Measurements from ENCODE around the gene HLA-DRA.

Gene HLA-DRA

GRCh38 chr6:32439602-32440214, at the start of gene HLA-DRA:
Gene HLA-DRA (plus strand): TSS chr6:32439887. CDS start chr6:32439951, 64 bp downstream.
- TF ChIP-seq EP300 (IDR thresholded peaks at IDR 0.05; ENCODE audit: borderline replicate concordance) (no peak), CREB1 (IDR thresholded peaks at IDR 0.05; ENCODE audit: low read depth) (peak; percentile 88), TAF1 (IDR thresholded peaks at IDR 0.05; ENCODE audit: low read depth) (no peak), EGR1 (IDR thresholded peaks at IDR 0.05) (no peak), TEAD4 (IDR thresholded peaks at IDR 0.05) (no peak), REST (IDR thresholded peaks at IDR 0.05; ENCODE audit: low read depth) (no peak), TCF12 (IDR thresholded peaks at IDR 0.05; ENCODE audit: low read depth) (no peak), ZBTB7A (IDR thresholded peaks at IDR 0.05; ENCODE audit: low read depth) (no peak)

- TF ChIP-seq EP300 (IDR thresholded peaks at IDR 0.05; ENCODE audit: borderline replicate concordance) (no peak), FOXM1 (IDR thresholded peaks at IDR 0.05; ENCODE audit: borderline replicate concordance, low read depth) (no peak), USF1 (IDR thresholded peaks at IDR 0.05) (no peak), CREB1 (IDR thresholded peaks at IDR 0.05; ENCODE audit: low read depth) (no peak), MAX (IDR thresholded peaks at IDR 0.05) (no peak)
Measured at GRCh38 chr6:32391505-32391904, 48.2 kb upstream of the HLA-DRA start.

- no peak for TF ChIP-seq ZBTB7A (IDR thresholded peaks at IDR 0.05; ENCODE audit: low read depth)
Measured at GRCh38 chr6:32393665-32394420, 45.8 kb upstream of the HLA-DRA start.

GRCh38 chr6:32396028-32396427, 43.7 kb upstream of the HLA-DRA start:
- TF ChIP-seq FOXM1 (IDR thresholded peaks at IDR 0.05; ENCODE audit: borderline replicate concordance, low read depth) (no peak), RAD21 (IDR thresholded peaks at IDR 0.05; ENCODE audit: low read depth) (no peak), TCF12 (IDR thresholded peaks at IDR 0.05; ENCODE audit: low read depth) (no peak), TEAD4 (IDR thresholded peaks at IDR 0.05) (no peak), MAX (IDR thresholded peaks at IDR 0.05) (no peak), NFIC (IDR thresholded peaks at IDR 0.05) (no peak), CREB1 (IDR thresholded peaks at IDR 0.05; ENCODE audit: low read depth) (no peak), CEBPB (IDR thresholded peaks at IDR 0.05) (no peak), YY1 (IDR thresholded peaks at IDR 0.05; ENCODE audit: low read depth) (no peak), ZBTB7A (IDR thresholded peaks at IDR 0.05; ENCODE audit: low read depth) (no peak), EP300 (IDR thresholded peaks at IDR 0.05; ENCODE audit: borderline replicate concordance) (no peak), TAF1 (IDR thresholded peaks at IDR 0.05; ENCODE audit: low read depth) (no peak), REST (IDR thresholded peaks at IDR 0.05; ENCODE audit: low read depth) (no peak), USF1 (IDR thresholded peaks at IDR 0.05) (no peak)

GRCh38 chr6:32397252-32397920, 42.3 kb upstream of the HLA-DRA start:
- TF ChIP-seq MAX (IDR thresholded peaks at IDR 0.05) (no peak), FOXM1 (IDR thresholded peaks at IDR 0.05; ENCODE audit: borderline replicate concordance, low read depth) (no peak)
